Bronchial epithelial cell (primary cell): Measurements from ENCODE around the gene ZGLP1. TPM values are rescaled to one million over a fixed set of nuclear protein-coding genes. Genes with fewer than 3 reads are reported as not detected.

ENCODE experiments used
- DNase-seq: peaks from one replicate; pipeline ENCODE4 v3.0.0-alpha.2; 2010; ENCODE audit warnings: low read depth
- FAIRE-seq: peaks from 2 replicates; lab custom pipeline; 2011; peaks lifted over from hg19 to GRCh38; lab: Jason Lieb, UNC
- H3K27me3 ChIP-seq: 2 replicates; pipeline ENCODE4 v1.5.1; 2011; ENCODE audit warnings: low read length; ENCODE audit not compliant: control insufficient read depth, insufficient read depth
- H3K36me3 ChIP-seq: 2 replicates; pipeline ENCODE4 v1.5.1; 2011; ENCODE audit warnings: low read length; ENCODE audit not compliant: control insufficient read depth, insufficient read depth
- H3K4me3 ChIP-seq: 2 replicates; pipeline ENCODE4 v1.5.1; 2011; ENCODE audit warnings: mild to moderate bottlenecking, low read depth, low read length, control low read depth
- CTCF ChIP-seq: IDR thresholded peaks from 2 replicates; pipeline ENCODE4 v1.5.1; 2011; ENCODE audit warnings: mild to moderate bottlenecking, moderate library complexity, low read length, control low read depth, inconsistent platforms; ENCODE audit not compliant: insufficient read depth, severe bottlenecking
- total RNA-seq: library from RNA; depleted of rRNA; stranded (reverse); fragments of >200 nt; gene quantifications from 2 replicates; pipeline ENCODE4 v1.2.1, GENCODE V29; 2014

ZGLP1 gene
- total RNA-seq, 1 donor from 2014 or later = 0.53 TPM

GRCh38 chr19:10299545-10300458 lies 9.8 kb downstream of the ZGLP1 start:
- Histone ChIP-seq H3K27me3 (no peaks in the 10 kb centered on the region), H3K4me3 (no peak overlapping the region), H3K36me3 (no peaks in the 10 kb centered on the region)
- no peak for TF ChIP-seq CTCF
- DNase-seq = no peak
- no peak for FAIRE-seq

- Histone ChIP-seq H3K36me3 (peaks cover 14% of the 10 kb centered on the region), H3K27me3 (no peaks in the 10 kb centered on the region), H3K4me3 (no peak overlapping the region)
- no peak for DNase-seq
- TF ChIP-seq CTCF = no peak
- no peak for FAIRE-seq
These were observed 13.6 kb downstream of the ZGLP1 start for GRCh38 chr19:10295847-10296591.

GRCh38 chr19:10295305-10295846 lies 14.2 kb downstream of the ZGLP1 start:
- no peaks in the 10 kb centered on the region for H3K27me3 ChIP-seq
- no peak for TF ChIP-seq CTCF
- peaks cover 14% of the 10 kb centered on the region for H3K36me3 ChIP-seq
- no peak overlapping the region for H3K4me3 ChIP-seq
- DNase-seq (no peak), FAIRE-seq (no peak)

- DNase-seq (no peak), FAIRE-seq (no peak)
- Histone ChIP-seq H3K27me3 (no peaks in the 10 kb centered on the region), H3K36me3 (peaks cover 14% of the 10 kb centered on the region), H3K4me3 (no peak overlapping the region)
- no peak for TF ChIP-seq CTCF
These were observed 15.3 kb downstream of the ZGLP1 start for GRCh38 chr19:10294368-10294697.

- no peak for TF ChIP-seq CTCF
- H3K4me3 ChIP-seq = no peak overlapping the region
- H3K36me3 ChIP-seq = peaks cover 14% of the 10 kb centered on the region
- DNase-seq (no peak), FAIRE-seq (no peak)
- no peaks in the 10 kb centered on the region for H3K27me3 ChIP-seq
These were observed 15.8 kb downstream of the ZGLP1 start for GRCh38 chr19:10293637-10294367.
